Stimulated activated naive CD4-positive, alpha-beta T cell (primary cell): Measurements from ENCODE around the gene ZNF101.

Experiments used
- DNase-seq, 6 experiments: peaks; one replicate each; lab custom pipeline; 2025; lab: John Stamatoyannopoulos, UW

ZNF101 gene

DNA sequence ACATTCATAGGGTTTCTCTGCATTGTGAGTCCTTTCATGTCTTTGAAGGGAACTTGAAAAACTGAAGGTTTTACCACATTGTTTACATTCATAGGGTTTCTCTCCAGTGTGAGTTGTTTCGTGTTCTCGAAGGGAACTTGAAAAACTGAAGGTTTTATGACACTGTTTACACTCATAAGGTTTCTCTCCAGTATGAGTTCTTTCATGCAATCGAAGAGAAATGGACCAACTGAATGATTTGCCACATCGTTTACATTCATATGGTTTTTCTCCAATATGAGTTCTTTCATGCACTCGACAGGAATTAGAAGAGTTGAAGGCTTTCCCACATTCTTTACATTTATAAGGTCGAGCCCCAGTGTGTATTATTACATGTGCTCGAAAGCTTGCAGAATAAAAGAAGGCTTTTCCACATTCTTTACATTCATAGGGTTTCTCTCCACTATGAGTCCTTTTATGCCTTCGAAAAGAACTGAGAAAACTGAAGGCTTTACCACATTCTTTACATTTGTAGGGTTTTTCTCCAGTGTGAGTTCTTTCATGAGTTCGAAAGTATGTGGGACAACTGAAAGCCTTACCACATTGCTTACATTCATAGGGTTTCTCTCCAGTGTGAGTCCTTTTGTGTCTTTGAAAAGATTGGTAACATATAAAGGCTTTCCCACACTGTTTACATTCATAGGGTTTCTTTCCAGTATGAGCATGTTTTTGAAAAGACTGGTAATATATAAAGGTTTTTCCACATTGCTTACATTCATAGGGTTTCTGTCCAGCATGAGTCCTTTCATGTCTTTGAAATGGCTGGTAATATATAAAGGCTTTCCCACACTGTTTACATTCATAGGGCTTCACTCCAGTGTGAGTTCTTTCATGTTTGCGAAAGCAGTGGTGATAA is 43.5 kb downstream of the ZNF101 start:
- peak in 1 of 6 experiments; percentile 29 for DNase-seq

DNA sequence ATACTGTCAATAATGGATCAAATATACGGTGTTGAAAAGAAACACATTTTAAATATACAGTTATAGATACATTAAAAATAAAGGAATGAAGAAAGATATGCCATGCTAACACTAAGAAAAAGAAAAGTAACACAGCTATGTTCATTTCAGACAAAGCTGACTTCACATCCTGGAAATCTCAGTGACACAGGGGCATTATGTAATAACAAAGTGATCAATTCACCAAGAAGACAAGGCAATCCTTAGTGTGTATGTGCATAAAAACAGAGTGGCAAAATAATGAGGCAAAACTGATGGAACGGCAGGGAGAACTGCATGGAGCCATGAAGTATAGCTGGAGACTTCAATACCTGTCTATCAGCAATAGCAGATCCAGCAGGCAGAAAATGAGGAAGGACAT is 51.2 kb downstream of the ZNF101 start:
- peak in 2 of 6 experiments; percentile 24 to 32 for DNase-seq

DNA sequence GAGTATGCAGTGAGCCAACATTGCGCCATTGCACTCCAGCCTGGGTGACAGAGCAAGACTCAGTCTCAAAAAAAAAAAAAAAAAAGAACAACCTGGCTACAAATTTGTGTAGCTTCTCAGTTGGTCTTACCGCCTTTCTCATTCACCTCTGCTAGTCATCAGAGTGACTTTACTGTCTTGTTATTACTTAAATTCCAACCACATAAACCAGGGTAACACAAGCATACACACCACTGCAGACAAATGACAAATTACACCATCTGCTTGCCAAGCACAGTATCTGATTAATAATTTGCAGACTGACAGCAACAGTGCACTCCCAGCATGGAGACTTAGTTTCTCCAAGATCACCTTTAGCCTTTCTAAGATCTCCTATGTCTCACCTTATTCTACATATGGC is 53.3 kb downstream of the ZNF101 start:
- DNase-seq, result no peak

DNA sequence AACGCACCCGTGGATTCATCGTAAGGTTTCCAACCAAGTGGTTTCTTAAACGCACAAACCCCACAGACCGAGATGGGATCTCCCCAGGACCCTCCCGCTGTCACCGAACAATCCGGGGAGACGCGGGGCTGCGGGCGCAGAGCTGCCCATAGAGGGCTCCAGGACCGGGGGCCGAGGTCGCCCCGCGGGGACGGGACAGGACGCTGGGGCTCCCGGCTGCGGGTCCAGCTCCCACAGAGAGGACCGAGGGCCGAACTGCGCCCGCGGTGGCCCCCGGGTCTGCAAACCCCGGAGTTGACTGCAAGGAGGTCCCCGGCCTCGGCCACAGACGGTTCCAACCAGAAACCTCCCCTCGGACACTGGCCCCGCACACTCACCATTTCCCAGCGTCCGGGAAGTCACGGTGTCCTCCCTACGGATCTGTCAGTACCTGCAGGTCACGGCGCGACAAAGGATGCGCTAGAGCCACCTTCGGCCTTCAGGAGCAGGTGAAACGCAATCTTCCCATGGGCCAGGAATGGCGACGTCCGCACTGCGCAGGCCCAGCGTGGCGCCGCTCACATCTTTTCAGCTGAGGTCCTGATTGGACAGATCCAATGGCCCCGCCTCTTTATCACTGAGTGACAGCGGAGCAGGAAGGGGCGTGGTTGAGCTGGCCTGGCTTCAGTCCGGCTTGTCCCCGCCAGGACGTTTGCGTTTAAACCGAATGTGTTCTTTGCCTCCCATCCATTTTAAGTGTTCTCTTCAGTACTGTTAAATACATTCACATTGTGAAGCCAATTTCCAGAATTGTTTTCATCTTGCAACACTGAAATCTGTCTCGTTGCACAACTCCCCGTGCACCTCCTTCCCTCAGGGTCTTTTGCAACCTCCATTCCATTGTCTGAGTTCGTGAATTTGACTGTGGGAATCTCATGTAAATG is 64.2 kb downstream of the ZNF101 start, which contains the start of gene ZNF14:
Gene ZNF14 (minus strand): TSS at position 534 of the 923 bp plus-strand sequence. CDS start 154 bp downstream, at position 380.
- peak; percentile 76 to 92 (median 87) for DNase-seq
